ENCODE data around the gene ZXDB.

- TF ChIP-seq CTCF (conservative IDR thresholded peaks at IDR 0.05 in 1 of 2, IDR thresholded peaks at IDR 0.05 in 1 of 2; ENCODE audit: extremely low read depth in 1 of 2, insufficient read depth in 1 of 2, low read depth in 1 of 2, low read length in 2 of 2): no peak
- TF ChIP-seq EZH2 (IDR thresholded peaks at IDR 0.05; ENCODE audit: borderline replicate concordance, low read length): no peak
These were observed 15.7 kb downstream of the ZXDB start for GRCh38 chrX:57607295-57608187.

All from mammary epithelial cell (primary cell).